Measurements from ENCODE around the gene R3HDM2.

Gene R3HDM2

GRCh38 chr12:57462251-57462911, 31.5 kb upstream of the R3HDM2 start:
- Histone ChIP-seq H3K4me3 (ENCODE audit: low read depth in 1 of 2, low read length in 2 of 2) (peak overlapping the region; percentile 56 to 70; a peak in 3 of 4 replicates), H3K4me1 (ENCODE audit: insufficient read depth, low read length) (peaks cover 44% of the 10 kb centered on the region), H3K79me2 (ENCODE audit: insufficient read depth, low read length) (no peaks in the 10 kb centered on the region), H3K9me3 (ENCODE audit: insufficient read depth, low read length, severe bottlenecking) (no peaks in the 10 kb centered on the region), H3K27me3 (ENCODE audit: insufficient read depth, low read length, poor library complexity) (peaks cover 7% of the 10 kb centered on the region), H3K36me3 (ENCODE audit: insufficient read depth, low read length) (no peaks in the 10 kb centered on the region), H3K9ac (ENCODE audit: low read depth, low read length) (peak overlapping the region; percentile 56), H3K27ac (ENCODE audit: low read length) (peak overlapping the region; percentile 66), H4K20me1 (ENCODE audit: insufficient read depth, low read length) (no peaks in the 10 kb centered on the region), H3K4me2 (ENCODE audit: insufficient read depth, low read length) (peak overlapping the region; percentile 96), H2AFZ (ENCODE audit: low read depth, low read length) (peak overlapping the region; percentile 88)
- peak; percentile 73 for ATAC-seq (ENCODE audit: insufficient read depth, low read depth)
- TF ChIP-seq EZH2 (IDR thresholded peaks at IDR 0.05; ENCODE audit: borderline replicate concordance, low read depth, low read length, severe bottlenecking) (no peak), CTCF (IDR thresholded peaks at IDR 0.05; ENCODE audit: borderline replicate concordance, extremely low read depth, low read length, poor library complexity, severe bottlenecking) (peak; percentile 100)
- DNase-seq: peak; percentile 93

- peak overlapping the region; percentile 56 for H3K9ac ChIP-seq (ENCODE audit: low read depth, low read length)
- TF ChIP-seq EZH2 (IDR thresholded peaks at IDR 0.05; ENCODE audit: borderline replicate concordance, low read depth, low read length, severe bottlenecking): no peak
- no peaks in the 10 kb centered on the region for H3K36me3 ChIP-seq (ENCODE audit: insufficient read depth, low read length)
- no peaks in the 10 kb centered on the region for H3K9me3 ChIP-seq (ENCODE audit: insufficient read depth, low read length, severe bottlenecking)
- H3K4me2 ChIP-seq (ENCODE audit: insufficient read depth, low read length): peak overlapping the region; percentile 96
- no peaks in the 10 kb centered on the region for H4K20me1 ChIP-seq (ENCODE audit: insufficient read depth, low read length)
- ATAC-seq (ENCODE audit: insufficient read depth, low read depth) (no peak), DNase-seq (no peak)
- peak overlapping the region; percentile 88 for H2AFZ ChIP-seq (ENCODE audit: low read depth, low read length)
- no peaks in the 10 kb centered on the region for H3K79me2 ChIP-seq (ENCODE audit: insufficient read depth, low read length)
- peak overlapping the region; percentile 56 to 70; a peak in 3 of 4 replicates for H3K4me3 ChIP-seq (ENCODE audit: low read depth in 1 of 2, low read length in 2 of 2)
- H3K27me3 ChIP-seq (ENCODE audit: insufficient read depth, low read length, poor library complexity): peaks cover 7% of the 10 kb centered on the region
- H3K27ac ChIP-seq (ENCODE audit: low read length): peak overlapping the region; percentile 65
- peaks cover 44% of the 10 kb centered on the region for H3K4me1 ChIP-seq (ENCODE audit: insufficient read depth, low read length)
Observed at GRCh38 chr12:57461917-57462250, 31.0 kb upstream of the R3HDM2 start.

- no peaks in the 10 kb centered on the region for H3K79me2 ChIP-seq (ENCODE audit: insufficient read depth, low read length)
- H4K20me1 ChIP-seq (ENCODE audit: insufficient read depth, low read length): no peaks in the 10 kb centered on the region
- peak overlapping the region; percentile 65; the same call in 1 of the 2 replicates for H3K27ac ChIP-seq (ENCODE audit: low read length)
- no peaks in the 10 kb centered on the region for H3K36me3 ChIP-seq (ENCODE audit: insufficient read depth, low read length)
- peak overlapping the region; percentile 56 to 70 for H3K4me3 ChIP-seq (ENCODE audit: low read depth in 1 of 2, low read length in 2 of 2)
- peak overlapping the region; percentile 56 for H3K9ac ChIP-seq (ENCODE audit: low read depth, low read length)
- ATAC-seq (ENCODE audit: insufficient read depth, low read depth) (peak; percentile 39), DNase-seq (peak; percentile 81)
- no peak for TF ChIP-seq EZH2 (IDR thresholded peaks at IDR 0.05; ENCODE audit: borderline replicate concordance, low read depth, low read length, severe bottlenecking)
- H3K9me3 ChIP-seq (ENCODE audit: insufficient read depth, low read length, severe bottlenecking): no peaks in the 10 kb centered on the region
- peaks cover 44% of the 10 kb centered on the region for H3K4me1 ChIP-seq (ENCODE audit: insufficient read depth, low read length)
- peaks cover 7% of the 10 kb centered on the region for H3K27me3 ChIP-seq (ENCODE audit: insufficient read depth, low read length, poor library complexity)
- H3K4me2 ChIP-seq (ENCODE audit: insufficient read depth, low read length): peak overlapping the region; percentile 96
- peak overlapping the region; percentile 88 for H2AFZ ChIP-seq (ENCODE audit: low read depth, low read length)
Observed at GRCh38 chr12:57461276-57461916, 30.6 kb upstream of the R3HDM2 start.

GRCh38 chr12:57460841-57461275, 30.0 kb upstream of the R3HDM2 start:
- DNase-seq (no peak), ATAC-seq (ENCODE audit: insufficient read depth, low read depth) (no peak)
- H3K9ac ChIP-seq (ENCODE audit: low read depth, low read length): peak overlapping the region; percentile 56
- no peaks in the 10 kb centered on the region for H4K20me1 ChIP-seq (ENCODE audit: insufficient read depth, low read length)
- H3K4me2 ChIP-seq (ENCODE audit: insufficient read depth, low read length): peak overlapping the region; percentile 96
- no peaks in the 10 kb centered on the region for H3K36me3 ChIP-seq (ENCODE audit: insufficient read depth, low read length)
- no peaks in the 10 kb centered on the region for H3K79me2 ChIP-seq (ENCODE audit: insufficient read depth, low read length)
- no peaks in the 10 kb centered on the region for H3K9me3 ChIP-seq (ENCODE audit: insufficient read depth, low read length, severe bottlenecking)
- peaks cover 7% of the 10 kb centered on the region for H3K27me3 ChIP-seq (ENCODE audit: insufficient read depth, low read length, poor library complexity)
- peak overlapping the region; percentile 56 to 70; a peak in 3 of 4 replicates for H3K4me3 ChIP-seq (ENCODE audit: low read depth in 1 of 2, low read length in 2 of 2)
- no peak overlapping the region for H2AFZ ChIP-seq (ENCODE audit: low read depth, low read length)
- peaks cover 46% of the 10 kb centered on the region for H3K4me1 ChIP-seq (ENCODE audit: insufficient read depth, low read length)
- no peak overlapping the region for H3K27ac ChIP-seq (ENCODE audit: low read length)
- TF ChIP-seq CTCF (IDR thresholded peaks at IDR 0.05; ENCODE audit: borderline replicate concordance, extremely low read depth, low read length, poor library complexity, severe bottlenecking) (no peak), EZH2 (IDR thresholded peaks at IDR 0.05; ENCODE audit: borderline replicate concordance, low read depth, low read length, severe bottlenecking) (no peak)
